GM19395 (cell line): ENCODE results near the gene NRG3.

Source experiments
- ATAC-seq: cut with Tn5 transposase; IDR thresholded peaks from one replicate; pipeline ENCODE4 v1.9.1; 2021; ENCODE audit warnings: mild to moderate bottlenecking, moderate library complexity; ENCODE audit not compliant: unreplicated experiment

Gene NRG3

GRCh38 chr10:82075605-82076004, 200.6 kb downstream of the NRG3 start:
- ATAC-seq: no peak

- no peak for ATAC-seq
Observed at GRCh38 chr10:82084496-82084895, 209.5 kb downstream of the NRG3 start.

- ATAC-seq: no peak
Observed at GRCh38 chr10:82084904-82085303, 209.9 kb downstream of the NRG3 start.

GRCh38 chr10:82089327-82089726, 214.3 kb downstream of the NRG3 start:
- ATAC-seq: no peak

GRCh38 chr10:82091413-82091812, 216.4 kb downstream of the NRG3 start:
- no peak for ATAC-seq

GRCh38 chr10:82092111-82092510, 217.1 kb downstream of the NRG3 start:
- no peak for ATAC-seq

GRCh38 chr10:82124713-82125112, 249.7 kb downstream of the NRG3 start:
- ATAC-seq: no peak

GRCh38 chr10:82128527-82128926, 253.5 kb downstream of the NRG3 start:
- no peak for ATAC-seq

GRCh38 chr10:82136103-82136502, 261.1 kb downstream of the NRG3 start:
- no peak for ATAC-seq

- no peak for ATAC-seq
Observed at GRCh38 chr10:82144153-82144552, 269.2 kb downstream of the NRG3 start.

- ATAC-seq: no peak
Observed at GRCh38 chr10:82148764-82149163, 273.8 kb downstream of the NRG3 start.

GRCh38 chr10:82149674-82150073, 274.7 kb downstream of the NRG3 start:
- no peak for ATAC-seq

GRCh38 chr10:82150123-82150900, 275.3 kb downstream of the NRG3 start:
- no peak for ATAC-seq

- no peak for ATAC-seq
Observed at GRCh38 chr10:82160307-82160706, 285.3 kb downstream of the NRG3 start.

GRCh38 chr10:82161264-82161663, 286.3 kb downstream of the NRG3 start:
- ATAC-seq: no peak

- no peak for ATAC-seq
Observed at GRCh38 chr10:82162549-82163195, 287.7 kb downstream of the NRG3 start.

GRCh38 chr10:82171899-82172298, 296.9 kb downstream of the NRG3 start:
- ATAC-seq: no peak

GRCh38 chr10:82176587-82176986, 301.6 kb downstream of the NRG3 start:
- no peak for ATAC-seq

GRCh38 chr10:82190432-82191260, 315.7 kb downstream of the NRG3 start:
- no peak for ATAC-seq

- no peak for ATAC-seq
Observed at GRCh38 chr10:82191653-82192052, 316.7 kb downstream of the NRG3 start.

GRCh38 chr10:82192665-82193064, 317.7 kb downstream of the NRG3 start:
- no peak for ATAC-seq

GRCh38 chr10:82194419-82194818, 319.4 kb downstream of the NRG3 start:
- ATAC-seq: no peak
